ENCODE data around the gene IER3. TPM values are rescaled to one million over a fixed set of nuclear protein-coding genes. Genes with fewer than 3 reads are reported as not detected.
A peak's percentile ranks its signal among the peaks of the same experiment; 100 is the strongest.

The IER3 gene
- total and polyA plus RNA-seq, 2 of the 13 experiments (the other 11 are each of a cell fraction or from before 2014, with no cell fraction given) = 51.1 to 131 TPM

DNA sequence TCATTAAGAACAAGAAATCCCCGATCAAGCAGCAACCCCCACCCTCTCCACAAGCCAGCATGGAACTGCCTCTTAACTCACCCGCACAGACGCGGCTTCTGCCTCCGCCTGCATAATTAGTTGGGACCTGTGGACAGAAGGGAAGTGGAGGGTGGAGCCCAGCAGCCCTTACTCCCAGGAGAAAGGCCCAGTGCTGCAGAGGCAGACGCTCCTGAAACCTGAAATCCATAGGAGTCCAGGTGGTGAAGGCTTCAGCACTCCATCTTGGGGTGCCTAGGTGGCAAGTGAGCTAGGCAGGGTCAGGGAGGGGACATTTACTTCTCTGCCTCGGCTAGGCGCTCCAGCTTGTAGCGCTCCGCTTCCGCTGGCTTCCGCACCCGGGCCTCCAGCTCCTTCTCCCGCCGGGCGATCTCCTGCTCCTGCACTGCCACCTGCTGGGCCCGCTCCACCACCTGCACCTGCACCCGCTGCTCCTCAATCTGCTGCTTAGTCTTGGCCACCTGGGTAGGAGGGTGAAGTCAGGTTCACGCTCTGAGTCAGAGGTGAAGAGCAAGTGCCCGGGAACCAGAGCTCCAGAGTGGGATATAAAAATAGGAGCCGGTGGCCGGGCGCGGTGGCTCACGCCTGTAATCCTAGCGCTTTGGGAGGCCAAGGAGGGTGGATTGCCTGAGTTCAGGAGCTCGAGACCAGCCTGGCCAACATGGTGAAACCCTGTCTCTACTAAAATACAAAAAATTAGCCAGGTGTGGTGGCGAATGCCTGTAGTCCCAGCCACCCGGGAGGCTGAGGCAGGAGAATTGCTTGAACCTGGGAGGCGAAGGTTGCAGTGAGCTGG lies 13.5 kb downstream of the IER3 start (continued):
- TF ChIP-seq AGO2 (optimal IDR thresholded peaks at IDR 0.05; ENCODE audit: low read depth, low read length) (peak; percentile 87), MYC (CRISPR knock-in tag; IDR thresholded peaks at IDR 0.05; ENCODE audit: borderline replicate concordance) (peak; percentile 38; the same call in 1 of the 2 replicates), GZF1 (CRISPR knock-in tag; IDR thresholded peaks at IDR 0.05) (no peak), ZNF343 (CRISPR knock-in tag; IDR thresholded peaks at IDR 0.05) (0 out of 2 replicates have a peak, but pooled peaks have one; percentile 31), GATAD2A (CRISPR knock-in tag; IDR thresholded peaks at IDR 0.05) (peak; percentile 35; the same call in 1 of the 2 replicates), ZNF746 (CRISPR knock-in tag; IDR thresholded peaks at IDR 0.05) (no peak), REL (CRISPR knock-in tag; conservative IDR thresholded peaks at IDR 0.05) (no peak), CBX1 (IDR thresholded peaks at IDR 0.05; ENCODE audit: low read depth) (no peak), HOXA3 (CRISPR knock-in tag; IDR thresholded peaks at IDR 0.05) (peak; percentile 79), ZNF563 (CRISPR knock-in tag; IDR thresholded peaks at IDR 0.05) (0 out of 2 replicates have a peak, but pooled peaks have one; percentile 41), CAMTA2 (CRISPR knock-in tag; IDR thresholded peaks at IDR 0.05; ENCODE audit: borderline replicate concordance) (no peak), DPF2 (CRISPR knock-in tag; IDR thresholded peaks at IDR 0.05; ENCODE audit: borderline replicate concordance, low read depth) (no peak), ZNF180 (CRISPR knock-in tag; IDR thresholded peaks at IDR 0.05; ENCODE audit: borderline replicate concordance, low read depth) (no peak), SAP130 (CRISPR knock-in tag; IDR thresholded peaks at IDR 0.05; ENCODE audit: low read depth) (0 out of 2 replicates have a peak, but pooled peaks have one; percentile 3)
- TF ChIP-seq, protein P1, sequence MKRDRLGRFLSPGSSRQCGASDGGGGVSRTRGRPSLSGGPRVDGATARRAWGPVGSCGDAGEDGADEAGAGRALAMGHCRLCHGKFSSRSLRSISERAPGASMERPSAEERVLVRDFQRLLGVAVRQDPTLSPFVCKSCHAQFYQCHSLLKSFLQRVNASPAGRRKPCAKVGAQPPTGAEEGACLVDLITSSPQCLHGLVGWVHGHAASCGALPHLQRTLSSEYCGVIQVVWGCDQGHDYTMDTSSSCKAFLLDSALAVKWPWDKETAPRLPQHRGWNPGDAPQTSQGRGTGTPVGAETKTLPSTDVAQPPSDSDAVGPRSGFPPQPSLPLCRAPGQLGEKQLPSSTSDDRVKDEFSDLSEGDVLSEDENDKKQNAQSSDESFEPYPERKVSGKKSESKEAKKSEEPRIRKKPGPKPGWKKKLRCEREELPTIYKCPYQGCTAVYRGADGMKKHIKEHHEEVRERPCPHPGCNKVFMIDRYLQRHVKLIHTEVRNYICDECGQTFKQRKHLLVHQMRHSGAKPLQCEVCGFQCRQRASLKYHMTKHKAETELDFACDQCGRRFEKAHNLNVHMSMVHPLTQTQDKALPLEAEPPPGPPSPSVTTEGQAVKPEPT (CRISPR knock-in tag; IDR thresholded peaks at IDR 0.05; ENCODE audit: low read depth) = 0 out of 2 replicates have a peak, but pooled peaks have one; percentile 52
- TF ChIP-seq, protein P2, sequence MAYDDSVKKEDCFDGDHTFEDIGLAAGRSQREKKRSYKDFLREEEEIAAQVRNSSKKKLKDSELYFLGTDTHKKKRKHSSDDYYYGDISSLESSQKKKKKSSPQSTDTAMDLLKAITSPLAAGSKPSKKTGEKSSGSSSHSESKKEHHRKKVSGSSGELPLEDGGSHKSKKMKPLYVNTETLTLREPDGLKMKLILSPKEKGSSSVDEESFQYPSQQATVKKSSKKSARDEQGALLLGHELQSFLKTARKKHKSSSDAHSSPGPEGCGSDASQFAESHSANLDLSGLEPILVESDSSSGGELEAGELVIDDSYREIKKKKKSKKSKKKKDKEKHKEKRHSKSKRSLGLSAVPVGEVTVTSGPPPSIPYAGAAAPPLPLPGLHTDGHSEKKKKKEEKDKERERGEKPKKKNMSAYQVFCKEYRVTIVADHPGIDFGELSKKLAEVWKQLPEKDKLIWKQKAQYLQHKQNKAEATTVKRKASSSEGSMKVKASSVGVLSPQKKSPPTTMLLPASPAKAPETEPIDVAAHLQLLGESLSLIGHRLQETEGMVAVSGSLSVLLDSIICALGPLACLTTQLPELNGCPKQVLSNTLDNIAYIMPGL (CRISPR knock-in tag; IDR thresholded peaks at IDR 0.05; ENCODE audit: borderline replicate concordance in 1 of 2, low read depth in 1 of 2) = peak; percentile 74 to 79; a peak in 2 of 4 replicates
- TF ChIP-seq, protein P3, sequence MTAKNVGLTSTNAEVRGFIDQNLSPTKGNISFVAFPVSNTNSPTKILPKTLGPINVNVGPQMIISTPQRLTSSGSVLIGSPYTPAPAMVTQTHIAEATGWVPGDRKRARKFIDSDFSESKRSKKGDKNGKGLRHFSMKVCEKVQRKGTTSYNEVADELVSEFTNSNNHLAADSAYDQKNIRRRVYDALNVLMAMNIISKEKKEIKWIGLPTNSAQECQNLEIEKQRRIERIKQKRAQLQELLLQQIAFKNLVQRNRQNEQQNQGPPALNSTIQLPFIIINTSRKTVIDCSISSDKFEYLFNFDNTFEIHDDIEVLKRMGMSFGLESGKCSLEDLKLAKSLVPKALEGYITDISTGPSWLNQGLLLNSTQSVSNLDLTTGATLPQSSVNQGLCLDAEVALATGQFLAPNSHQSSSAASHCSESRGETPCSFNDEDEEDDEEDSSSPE (CRISPR knock-in tag; IDR thresholded peaks at IDR 0.05) = no peak
- TF ChIP-seq, protein P4, sequence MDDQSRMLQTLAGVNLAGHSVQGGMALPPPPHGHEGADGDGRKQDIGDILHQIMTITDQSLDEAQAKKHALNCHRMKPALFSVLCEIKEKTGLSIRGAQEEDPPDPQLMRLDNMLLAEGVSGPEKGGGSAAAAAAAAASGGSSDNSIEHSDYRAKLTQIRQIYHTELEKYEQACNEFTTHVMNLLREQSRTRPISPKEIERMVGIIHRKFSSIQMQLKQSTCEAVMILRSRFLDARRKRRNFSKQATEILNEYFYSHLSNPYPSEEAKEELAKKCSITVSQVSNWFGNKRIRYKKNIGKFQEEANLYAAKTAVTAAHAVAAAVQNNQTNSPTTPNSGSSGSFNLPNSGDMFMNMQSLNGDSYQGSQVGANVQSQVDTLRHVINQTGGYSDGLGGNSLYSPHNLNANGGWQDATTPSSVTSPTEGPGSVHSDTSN (CRISPR knock-in tag; IDR thresholded peaks at IDR 0.05; ENCODE audit: borderline replicate concordance) = no peak
- TF ChIP-seq, protein P5, sequence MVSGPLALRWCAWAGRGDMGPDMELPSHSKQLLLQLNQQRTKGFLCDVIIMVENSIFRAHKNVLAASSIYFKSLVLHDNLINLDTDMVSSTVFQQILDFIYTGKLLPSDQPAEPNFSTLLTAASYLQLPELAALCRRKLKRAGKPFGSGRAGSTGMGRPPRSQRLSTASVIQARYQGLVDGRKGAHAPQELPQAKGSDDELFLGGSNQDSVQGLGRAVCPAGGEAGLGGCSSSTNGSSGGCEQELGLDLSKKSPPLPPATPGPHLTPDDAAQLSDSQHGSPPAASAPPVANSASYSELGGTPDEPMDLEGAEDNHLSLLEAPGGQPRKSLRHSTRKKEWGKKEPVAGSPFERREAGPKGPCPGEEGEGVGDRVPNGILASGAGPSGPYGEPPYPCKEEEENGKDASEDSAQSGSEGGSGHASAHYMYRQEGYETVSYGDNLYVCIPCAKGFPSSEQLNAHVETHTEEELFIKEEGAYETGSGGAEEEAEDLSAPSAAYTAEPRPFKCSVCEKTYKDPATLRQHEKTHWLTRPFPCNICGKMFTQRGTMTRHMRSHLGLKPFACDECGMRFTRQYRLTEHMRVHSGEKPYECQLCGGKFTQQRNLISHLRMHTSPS (CRISPR knock-in tag; IDR thresholded peaks at IDR 0.05; ENCODE audit: low read depth) = no peak
